OCI-LY1 (cell line): Measurements from ENCODE around the gene PIP4K2B.

Experiments
- H2AFZ ChIP-seq: fragments of 200-600 bp; sonication (generic), shearing (Covaris generic); 2 replicates; pipeline ENCODE4 v1.6.0; 2014; ENCODE audit warnings: antibody characterized with exemption, mild to moderate bottlenecking, low read length
- H3F3A ChIP-seq: fragments of 200-600 bp; sonication (generic), shearing (Covaris generic); 2 replicates; pipeline ENCODE4 v1.6.0; 2014; ENCODE audit warnings: mild to moderate bottlenecking, antibody characterized with exemption, low read length, moderate library complexity; ENCODE audit not compliant: insufficient read depth
- H3K27ac ChIP-seq: fragments of 200-600 bp; sonication (generic); 2 replicates; pipeline ENCODE4 v1.5.1; 2014; ENCODE audit warnings: low read length, mixed run types, mild to moderate bottlenecking, low read depth; ENCODE audit not compliant: poor library complexity, severe bottlenecking
- H3K27me3 ChIP-seq: fragments of 200-600 bp; sonication (generic); 2 replicates; pipeline ENCODE4 v1.6.0; 2014; ENCODE audit warnings: antibody characterized with exemption, mild to moderate bottlenecking, low read length, moderate library complexity; ENCODE audit not compliant: insufficient read depth
- H3K36me3 ChIP-seq: fragments of 200-600 bp; sonication (generic); 2 replicates; pipeline ENCODE4 v1.6.1; 2014; ENCODE audit warnings: mild to moderate bottlenecking, antibody characterized with exemption, low read length, moderate library complexity, mixed read lengths; ENCODE audit not compliant: insufficient read depth
- H3K4me1 ChIP-seq: fragments of 200-600 bp; sonication (generic); 2 replicates; pipeline ENCODE4 v1.5.1; 2014; ENCODE audit warnings: mild to moderate bottlenecking, low read length, moderate library complexity; ENCODE audit not compliant: insufficient read depth, severe bottlenecking
- H3K4me2 ChIP-seq: fragments of 200-600 bp; sonication (generic), shearing (Covaris generic); 2 replicates; pipeline ENCODE4 v1.6.1; 2014; ENCODE audit warnings: low read length
- H3K4me3 ChIP-seq: fragments of 200-600 bp; sonication (generic); 2 replicates; pipeline ENCODE4 v1.5.1; 2014; ENCODE audit warnings: low read length, low read depth, mild to moderate bottlenecking, mixed read lengths; ENCODE audit not compliant: poor library complexity, severe bottlenecking
- H3K79me2 ChIP-seq: fragments of 200-600 bp; shearing (Covaris generic); 2 replicates; pipeline ENCODE4 v1.6.1; 2016; ENCODE audit warnings: mixed run types, low read length, mixed read lengths; ENCODE audit not compliant: insufficient read depth
- H3K9ac ChIP-seq: fragments of 200-600 bp; sonication (generic), shearing (Covaris generic); 2 replicates; pipeline ENCODE4 v1.6.1; 2014; ENCODE audit warnings: mild to moderate bottlenecking, low read length, mixed read lengths
- H3K9me2 ChIP-seq: fragments of 200-600 bp; sonication (generic), shearing (Covaris generic); 2 replicates; pipeline ENCODE4 v1.6.1; 2014; ENCODE audit warnings: low read depth, mild to moderate bottlenecking, low read length, mixed read lengths
- H3K9me3 ChIP-seq: fragments of 200-600 bp; shearing (Covaris generic); 2 replicates; pipeline ENCODE4 v1.6.1; 2014; ENCODE audit warnings: low read length, mixed read lengths
- H4K20me1 ChIP-seq: fragments of 200-600 bp; sonication (generic), shearing (Covaris generic); 2 replicates; pipeline ENCODE4 v1.6.0; 2016; ENCODE audit warnings: mild to moderate bottlenecking, low read length; ENCODE audit not compliant: insufficient read depth
- EZH2 ChIP-seq: fragments of 200-600 bp; sonication (generic), shearing (Covaris generic); IDR thresholded peaks from 2 replicates; pipeline ENCODE4 v1.8.0; 2017; ENCODE audit warnings: borderline replicate concordance, mixed run types, mild to moderate bottlenecking, antibody characterized with exemption, low read length, moderate library complexity, mixed read lengths
- TF ChIP-seq, protein P1 (sequence below): fragments of 200-600 bp; sonication (generic), shearing (Covaris generic); IDR thresholded peaks from 2 replicates; pipeline ENCODE4 v1.5.1; 2017; ENCODE audit warnings: mild to moderate bottlenecking, antibody characterized with exemption, low read length, moderate library complexity, mixed read lengths

Gene PIP4K2B

DNA sequence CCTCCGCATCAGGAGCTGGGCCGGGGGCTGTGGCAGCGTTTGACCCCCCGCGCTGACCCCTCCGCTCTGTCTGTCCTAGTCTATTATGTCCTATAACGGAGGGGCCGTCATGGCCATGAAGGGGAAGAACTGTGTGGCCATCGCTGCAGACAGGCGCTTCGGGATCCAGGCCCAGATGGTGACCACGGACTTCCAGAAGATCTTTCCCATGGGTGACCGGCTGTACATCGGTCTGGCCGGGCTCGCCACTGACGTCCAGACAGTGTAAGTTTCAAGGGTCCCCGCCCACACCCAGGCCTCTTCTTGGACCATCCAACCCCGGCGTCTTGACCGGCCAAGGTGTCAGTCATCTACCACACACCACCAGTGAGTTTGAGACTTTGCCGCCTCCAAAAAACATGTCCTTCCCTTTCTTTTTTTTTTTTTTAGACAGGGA, 46.3 kb downstream of the PIP4K2B start:
- H4K20me1 ChIP-seq = no peaks in the 10 kb centered on the region
- peaks cover 41% of the 10 kb centered on the region for H3K36me3 ChIP-seq
- peak overlapping the region; percentile 91 for H3K4me3 ChIP-seq
- H3F3A ChIP-seq = 0 out of 2 replicates have a peak, but pooled peaks cover 4% of the 10 kb centered on the region
- H3K9me2 ChIP-seq = no peaks in the 10 kb centered on the region
- H3K9ac ChIP-seq = peak overlapping the region; percentile 89
- no peaks in the 10 kb centered on the region for H3K9me3 ChIP-seq
- H3K4me2 ChIP-seq = peak overlapping the region; percentile 90
- H2AFZ ChIP-seq = no peak overlapping the region
- H3K4me1 ChIP-seq = peaks cover 36% of the 10 kb centered on the region
- peaks cover 10% of the 10 kb centered on the region for H3K79me2 ChIP-seq
- H3K27ac ChIP-seq = peak overlapping the region; percentile 38
- TF ChIP-seq EZH2 = no peak
- TF ChIP-seq, protein P1, sequence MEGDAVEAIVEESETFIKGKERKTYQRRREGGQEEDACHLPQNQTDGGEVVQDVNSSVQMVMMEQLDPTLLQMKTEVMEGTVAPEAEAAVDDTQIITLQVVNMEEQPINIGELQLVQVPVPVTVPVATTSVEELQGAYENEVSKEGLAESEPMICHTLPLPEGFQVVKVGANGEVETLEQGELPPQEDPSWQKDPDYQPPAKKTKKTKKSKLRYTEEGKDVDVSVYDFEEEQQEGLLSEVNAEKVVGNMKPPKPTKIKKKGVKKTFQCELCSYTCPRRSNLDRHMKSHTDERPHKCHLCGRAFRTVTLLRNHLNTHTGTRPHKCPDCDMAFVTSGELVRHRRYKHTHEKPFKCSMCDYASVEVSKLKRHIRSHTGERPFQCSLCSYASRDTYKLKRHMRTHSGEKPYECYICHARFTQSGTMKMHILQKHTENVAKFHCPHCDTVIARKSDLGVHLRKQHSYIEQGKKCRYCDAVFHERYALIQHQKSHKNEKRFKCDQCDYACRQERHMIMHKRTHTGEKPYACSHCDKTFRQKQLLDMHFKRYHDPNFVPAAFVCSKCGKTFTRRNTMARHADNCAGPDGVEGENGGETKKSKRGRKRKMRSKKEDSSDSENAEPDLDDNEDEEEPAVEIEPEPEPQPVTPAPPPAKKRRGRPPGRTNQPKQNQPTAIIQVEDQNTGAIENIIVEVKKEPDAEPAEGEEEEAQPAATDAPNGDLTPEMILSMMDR = no peak
- peaks cover 5% of the 10 kb centered on the region; the same call in 1 of the 2 replicates for H3K27me3 ChIP-seq

DNA sequence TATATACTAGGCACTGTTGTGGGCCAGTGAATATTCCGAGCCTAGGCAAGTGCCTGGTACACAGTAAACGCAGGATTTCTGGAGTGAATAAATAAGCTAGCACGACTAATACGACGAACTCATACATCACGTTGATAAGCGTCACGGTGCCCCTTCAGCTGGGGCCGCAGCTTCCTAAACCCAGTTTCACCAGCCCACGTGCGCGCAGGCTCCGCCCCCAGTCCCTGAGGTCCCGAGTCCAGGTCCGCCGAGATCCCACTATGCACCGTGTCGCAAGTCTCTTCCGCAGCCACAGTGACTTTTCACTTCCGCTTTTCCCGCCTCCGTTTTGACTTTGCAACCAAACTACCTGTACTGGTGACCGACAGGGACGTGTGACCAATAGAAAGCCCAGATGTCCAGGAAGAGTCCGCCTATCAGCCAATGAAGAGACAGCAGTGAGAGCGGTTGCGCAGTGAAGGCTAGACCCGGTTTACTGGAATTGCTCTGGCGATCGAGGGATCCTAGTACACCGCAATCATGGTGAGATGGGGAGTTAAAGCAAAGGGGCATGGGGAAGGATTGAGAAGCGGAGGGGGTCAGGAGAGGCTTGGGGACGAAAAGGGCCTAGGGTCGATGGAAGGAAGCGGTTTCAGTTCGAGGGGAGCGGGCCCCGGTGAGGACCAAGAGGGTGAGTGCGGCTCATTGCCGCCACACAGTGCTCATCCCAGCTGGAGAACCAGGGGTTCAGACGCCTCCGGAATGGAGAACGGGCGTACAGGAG, 46.9 kb downstream of the PIP4K2B start, which contains the start of gene PSMB3:
Gene PSMB3 (plus strand): TSS at position 434 of the 763 bp plus-strand sequence. CDS start 86 bp downstream, at position 520.
- Histone ChIP-seq H2AFZ (peak within 1 kb of the TSS; percentile 77), H3K79me2 (peaks cover 10% of the 10 kb centered on the region), H3K27ac (peak within 1 kb of the TSS; percentile 68)

DNA sequence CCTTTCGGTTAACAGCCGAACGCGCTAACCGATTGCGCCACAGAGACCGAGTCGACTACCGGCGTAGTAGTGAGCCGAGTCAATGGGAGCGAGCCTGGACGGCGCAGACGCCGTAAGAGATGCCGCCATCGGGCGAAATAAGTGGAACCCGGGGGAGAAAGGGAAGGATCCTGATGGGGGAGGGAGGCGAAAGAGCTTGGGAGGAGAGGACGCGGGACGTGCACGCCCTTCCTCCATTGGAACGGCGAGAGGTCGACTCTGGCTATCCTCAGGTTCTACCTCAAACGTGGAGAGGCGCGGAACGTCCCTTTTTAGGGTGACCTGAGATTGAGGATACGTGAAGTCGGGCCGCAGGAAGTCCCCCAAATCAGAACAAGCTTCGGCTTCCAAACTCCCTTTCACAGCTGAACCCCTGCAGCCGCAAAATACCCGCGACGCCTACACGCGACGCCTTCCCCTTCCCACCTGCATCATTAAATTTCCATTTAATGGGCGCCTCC, 47.5 kb downstream of the PIP4K2B start:
- peak overlapping the region; percentile 68 for H3K27ac ChIP-seq
- no peaks in the 10 kb centered on the region for H3K9me2 ChIP-seq
- TF ChIP-seq EZH2 = no peak
- TF ChIP-seq, protein P1 = no peak
- peak overlapping the region; percentile 87 for H3K4me2 ChIP-seq
- peaks cover 5% of the 10 kb centered on the region; the same call in 1 of the 2 replicates for H3K27me3 ChIP-seq
- H4K20me1 ChIP-seq = no peaks in the 10 kb centered on the region
- H3K36me3 ChIP-seq = peaks cover 29% of the 10 kb centered on the region
- no peaks in the 10 kb centered on the region for H3K9me3 ChIP-seq
- peaks cover 40% of the 10 kb centered on the region for H3K4me1 ChIP-seq
- peak overlapping the region; percentile 90 for H3K9ac ChIP-seq
- H3F3A ChIP-seq = 0 out of 2 replicates have a peak, but pooled peaks cover 4% of the 10 kb centered on the region
- peaks cover 10% of the 10 kb centered on the region for H3K79me2 ChIP-seq
- peak overlapping the region; percentile 77 for H2AFZ ChIP-seq
- peak overlapping the region; percentile 91 for H3K4me3 ChIP-seq

More for the DNA sequence above, 46.9 kb downstream of the PIP4K2B start, which contains the start of gene PSMB3:
- H3K27me3 ChIP-seq = peaks cover 5% of the 10 kb centered on the region; the same call in 1 of the 2 replicates
- no peaks in the 10 kb centered on the region for H3K9me3 ChIP-seq
- peaks cover 36% of the 10 kb centered on the region for H3K4me1 ChIP-seq
- peaks cover 36% of the 10 kb centered on the region for H3K36me3 ChIP-seq
- TF ChIP-seq, protein P1 = no peak
- TF ChIP-seq EZH2 = no peak
- H3K9me2 ChIP-seq = no peaks in the 10 kb centered on the region
- H3K9ac ChIP-seq = peak within 1 kb of the TSS; percentile 90
- H4K20me1 ChIP-seq = no peaks in the 10 kb centered on the region
- H3F3A ChIP-seq = 0 out of 2 replicates have a peak, but pooled peaks cover 4% of the 10 kb centered on the region
- peak within 1 kb of the TSS; percentile 90 for H3K4me2 ChIP-seq
- H3K4me3 ChIP-seq = peak within 1 kb of the TSS; percentile 91
